ENCODE measurements around the gene ACOX1. TPM values are rescaled to one million over a fixed set of nuclear protein-coding genes. Genes with fewer than 3 reads are reported as not detected.
"Not testable (repeated sequence)": the region's sequence is repeated elsewhere in the genome, so short reads cannot be mapped to it uniquely, and the experiment has no call there.

Gene ACOX1
- total and polyA plus RNA-seq, 2 donors (not counting 1 experiment from before 2014, with no cell fraction given) = 6.6 to 31.2 TPM

DNA sequence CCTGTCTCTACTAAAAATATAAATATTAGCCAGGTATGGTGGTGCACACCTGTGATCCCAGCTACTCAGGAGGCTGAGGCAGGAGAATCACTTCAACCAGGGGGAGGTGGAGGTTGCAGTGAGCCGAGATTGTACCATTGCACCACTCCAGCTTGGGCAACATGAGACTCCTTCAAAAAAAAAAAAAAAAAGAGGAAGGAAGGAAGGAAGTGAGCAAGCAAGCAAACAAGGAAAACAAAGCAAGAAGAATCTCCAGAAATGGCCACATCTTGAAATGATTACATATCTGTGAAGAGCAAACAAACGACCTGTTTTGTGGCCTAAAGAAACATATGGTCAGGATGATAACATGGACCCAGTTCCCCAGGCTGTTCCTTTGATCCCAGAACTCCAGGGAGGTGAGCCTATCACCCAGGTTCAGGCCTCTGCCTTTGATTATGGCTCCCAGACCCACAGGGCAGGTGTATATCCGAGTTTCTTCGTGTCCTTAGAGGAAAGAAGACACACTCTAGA, 8.9 kb downstream of the ACOX1 start:
- Histone ChIP-seq H3K4me3 (ENCODE audit: control extremely low read depth in 1 of 5, extremely low read depth in 1 of 5, insufficient read depth in 1 of 5, low read depth in 2 of 5, low read length in 4 of 5) (no peak overlapping the region), H3K79me2 (ENCODE audit: control insufficient read depth, insufficient read depth, low read length) (peaks cover 12% of the 10 kb centered on the region), H3K36me3 (replicated peaks in 1 of 2; ENCODE audit: control extremely low read depth in 1 of 2, control insufficient read depth in 1 of 2, extremely low read depth in 1 of 2, insufficient read depth in 2 of 2, low read length in 1 of 2) (peaks cover 0 to 7% of the 10 kb centered on the region in 2 experiments), H3K9me3 (ENCODE audit: control extremely low read depth in 1 of 3, control insufficient read depth in 2 of 3, insufficient read depth in 1 of 3, low read length in 2 of 3) (no peaks in the 10 kb centered on the region), H3K27me3 (replicated peaks in 1 of 4; ENCODE audit: control extremely low read depth in 1 of 4, control insufficient read depth in 3 of 4, insufficient read depth in 4 of 4, low read length in 3 of 4) (no peaks in the 10 kb centered on the region), H3K4me2 (replicated peaks; ENCODE audit: low read depth, low read length, poor library complexity, severe bottlenecking) (no peak overlapping the region), H4K20me1 (ENCODE audit: control insufficient read depth, insufficient read depth, low read length, poor library complexity, severe bottlenecking) (no peaks in the 10 kb centered on the region), H3K4me1 (ENCODE audit: control insufficient read depth in 2 of 2, insufficient read depth in 2 of 2, low read length in 2 of 2) (peaks cover 4 to 7% of the 10 kb centered on the region in 2 donors), H2AFZ (ENCODE audit: insufficient read depth, low read depth, low read length, poor library complexity, severe bottlenecking) (no peak overlapping the region), H3K9ac (ENCODE audit: low read length) (no peak overlapping the region), H3K27ac (ENCODE audit: low read length in 2 of 2) (no peak overlapping the region)
- H3K27ac Mint-ChIP-seq = no peak overlapping the region
- POLR2A ChIA-PET = interaction anchor here (0.6 kb wide), 1 partner anchor 1472 kb away, joined by 5 read pairs; no protein-coding TSS in a partner anchor
- H3K27me3 Mint-ChIP-seq = no peaks in the 10 kb centered on the region
- intact Hi-C loops (cut with micrococcal nuclease) = no loop called here
- H3K9me3 Mint-ChIP-seq (ENCODE audit: insufficient read depth) = no peaks in the 10 kb centered on the region
- TF ChIP-seq EZH2 (IDR thresholded peaks at IDR 0.05; ENCODE audit: borderline replicate concordance, insufficient read depth, low read depth, low read length, poor library complexity, severe bottlenecking) = no peak
- TF ChIP-seq, protein P1, sequence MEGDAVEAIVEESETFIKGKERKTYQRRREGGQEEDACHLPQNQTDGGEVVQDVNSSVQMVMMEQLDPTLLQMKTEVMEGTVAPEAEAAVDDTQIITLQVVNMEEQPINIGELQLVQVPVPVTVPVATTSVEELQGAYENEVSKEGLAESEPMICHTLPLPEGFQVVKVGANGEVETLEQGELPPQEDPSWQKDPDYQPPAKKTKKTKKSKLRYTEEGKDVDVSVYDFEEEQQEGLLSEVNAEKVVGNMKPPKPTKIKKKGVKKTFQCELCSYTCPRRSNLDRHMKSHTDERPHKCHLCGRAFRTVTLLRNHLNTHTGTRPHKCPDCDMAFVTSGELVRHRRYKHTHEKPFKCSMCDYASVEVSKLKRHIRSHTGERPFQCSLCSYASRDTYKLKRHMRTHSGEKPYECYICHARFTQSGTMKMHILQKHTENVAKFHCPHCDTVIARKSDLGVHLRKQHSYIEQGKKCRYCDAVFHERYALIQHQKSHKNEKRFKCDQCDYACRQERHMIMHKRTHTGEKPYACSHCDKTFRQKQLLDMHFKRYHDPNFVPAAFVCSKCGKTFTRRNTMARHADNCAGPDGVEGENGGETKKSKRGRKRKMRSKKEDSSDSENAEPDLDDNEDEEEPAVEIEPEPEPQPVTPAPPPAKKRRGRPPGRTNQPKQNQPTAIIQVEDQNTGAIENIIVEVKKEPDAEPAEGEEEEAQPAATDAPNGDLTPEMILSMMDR (IDR thresholded peaks at IDR 0.05) = no peak
- DNase-seq (no peak), ATAC-seq (ENCODE audit: low read depth) (no peak)
- CTCF ChIA-PET = no interaction called here
- no peak overlapping the region for H3K4me3 Mint-ChIP-seq
- 46% methylated on average over 1 of the region's 4 CpGs for WGBS (ENCODE audit: insufficient coverage)
- H3K4me1 Mint-ChIP-seq = peaks cover 16% of the 10 kb centered on the region

DNA sequence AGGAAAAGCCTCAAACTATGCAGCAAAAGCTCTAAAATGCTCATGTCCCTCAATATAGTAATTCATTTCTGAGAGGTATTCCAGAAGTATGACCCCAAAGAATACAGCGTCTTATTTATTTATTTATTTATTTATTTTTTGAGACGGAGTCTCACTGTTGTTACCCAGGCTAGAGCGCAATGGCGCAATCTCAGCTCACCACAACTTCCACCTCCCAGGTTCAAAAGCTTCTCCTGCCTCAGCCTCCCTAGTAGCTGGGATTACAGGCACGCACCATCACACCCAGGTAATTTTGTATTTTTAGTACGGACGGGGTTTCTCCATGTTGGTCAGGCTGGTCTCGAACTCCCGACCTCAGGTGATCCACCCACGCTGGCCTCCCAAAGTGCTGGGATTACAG, 9.9 kb downstream of the ACOX1 start:
- H3K4me3 Mint-ChIP-seq; H3K36me3 ChIP-seq (replicated peaks in 1 of 2; ENCODE audit: control extremely low read depth in 1 of 2, control insufficient read depth in 1 of 2, extremely low read depth in 1 of 2, insufficient read depth in 2 of 2, low read length in 1 of 2); ATAC-seq (ENCODE audit: low read depth); H2AFZ ChIP-seq (ENCODE audit: insufficient read depth, low read depth, low read length, poor library complexity, severe bottlenecking); H3K9me3 Mint-ChIP-seq (ENCODE audit: insufficient read depth); H3K4me1 ChIP-seq (ENCODE audit: control insufficient read depth in 2 of 2, insufficient read depth in 2 of 2, low read length in 2 of 2); H4K20me1 ChIP-seq (ENCODE audit: control insufficient read depth, insufficient read depth, low read length, poor library complexity, severe bottlenecking); H3K27me3 Mint-ChIP-seq; H3K9ac ChIP-seq (ENCODE audit: low read length); DNase-seq; intact Hi-C loops (cut with micrococcal nuclease); H3K9me3 ChIP-seq (ENCODE audit: control extremely low read depth in 1 of 3, control insufficient read depth in 2 of 3, insufficient read depth in 1 of 3, low read length in 2 of 3); H3K27ac Mint-ChIP-seq; H3K27ac ChIP-seq (ENCODE audit: low read length in 2 of 2); H3K4me3 ChIP-seq (ENCODE audit: control extremely low read depth in 1 of 5, extremely low read depth in 1 of 5, insufficient read depth in 1 of 5, low read depth in 2 of 5, low read length in 4 of 5); H3K4me2 ChIP-seq (replicated peaks; ENCODE audit: low read depth, low read length, poor library complexity, severe bottlenecking); H3K27me3 ChIP-seq (replicated peaks in 1 of 4; ENCODE audit: control extremely low read depth in 1 of 4, control insufficient read depth in 3 of 4, insufficient read depth in 4 of 4, low read length in 3 of 4); CTCF ChIA-PET: not testable (repeated sequence)
- H3K4me1 Mint-ChIP-seq = peaks cover 15% of the 10 kb centered on the region
- WGBS (ENCODE audit: insufficient coverage) = 100% methylated on average over 3 of the region's 10 CpGs
- peaks cover 19% of the 10 kb centered on the region for H3K79me2 ChIP-seq (ENCODE audit: control insufficient read depth, insufficient read depth, low read length)
- POLR2A ChIA-PET = interaction anchor here (0.7 kb wide), 1 partner anchor 442 kb away, joined by 4 read pairs; no protein-coding TSS in a partner anchor
